H1 (cell line): ENCODE measurements around the gene WSCD2. TPM values are rescaled to one million over a fixed set of nuclear protein-coding genes. Genes with fewer than 3 reads are reported as not detected.

Source experiments
- CTCF ChIA-PET: fragments of 300-600 bp; sonication (Branson Sonifier 250); formaldehyde crosslinking; loops from one replicate; lab custom pipeline; 2021; ENCODE audit not compliant: partially characterized antibody; lab: Charles Lee
- POLR2A ChIA-PET: fragments of 300-600 bp; sonication (Branson Sonifier 250); formaldehyde crosslinking; loops from one replicate; lab custom pipeline; 2021; ENCODE audit warnings: inconsistent platforms; ENCODE audit not compliant: partially characterized antibody; lab: Charles Lee
- DNase-seq, 2 experiments: peaks; one replicate each; pipeline versions ENCODE4 v3.0.0 to v3.0.0-alpha.2; 2010 to 2022; ENCODE audit warnings: low spot score in 2 of 2, low read depth in 1 of 2, mixed read lengths in 1 of 2
- FAIRE-seq: peaks from 2 replicates; lab custom pipeline; 2011; peaks lifted over from hg19 to GRCh38; lab: Jason Lieb, UNC
- H2AFZ ChIP-seq: 2 replicates; pipeline ENCODE4 v1.8.1; 2012; ENCODE audit warnings: low read length, inconsistent platforms
- H2AK5ac ChIP-seq: 2 replicates; pipeline ENCODE4 v1.6.1; 2013; ENCODE audit warnings: low read depth, low read length
- H2BK120ac ChIP-seq: replicated peaks from 2 replicates; pipeline ENCODE3; 2013; ENCODE audit warnings: low read depth, low read length, inconsistent platforms
- H2BK12ac ChIP-seq: 2 replicates; pipeline ENCODE4 v1.6.1; 2013; ENCODE audit warnings: low read depth, low read length
- H2BK15ac ChIP-seq: 2 replicates; pipeline ENCODE4 v1.6.1; 2013; ENCODE audit warnings: low read length
- H2BK20ac ChIP-seq: 2 replicates; pipeline ENCODE4 v1.6.1; 2013; ENCODE audit warnings: low read length
- H2BK5ac ChIP-seq: 2 replicates; pipeline ENCODE4 v1.6.1; 2013; ENCODE audit warnings: low read depth, low read length
- H3K14ac ChIP-seq: 2 replicates; pipeline ENCODE4 v1.6.1; 2013; ENCODE audit warnings: inconsistent platforms; ENCODE audit not compliant: insufficient read length
- H3K18ac ChIP-seq: 2 replicates; pipeline ENCODE4 v1.6.1; 2013; ENCODE audit warnings: low read length; ENCODE audit errors: extremely low read depth
- H3K23ac ChIP-seq: 2 replicates; pipeline ENCODE4 v1.6.1; 2013; ENCODE audit warnings: inconsistent platforms; ENCODE audit not compliant: insufficient read length
- H3K23me2 ChIP-seq: 2 replicates; pipeline ENCODE4 v1.6.1; 2013; ENCODE audit warnings: low read depth, low read length
- H3K27ac ChIP-seq: 2 replicates; pipeline ENCODE4 v1.6.1; 2011; ENCODE audit warnings: low read depth, low read length, inconsistent platforms
- H3K27me3 ChIP-seq, 4 experiments: replicated peaks in 1 of 4; 1 replicate in 1 of 4; 2 replicates in 3 of 4; pipeline versions ENCODE4 v1.6.1 to v1.8.1; 2011 to 2013; ENCODE audit warnings: low read length in 3 of 4, mild to moderate bottlenecking in 3 of 4, inconsistent platforms in 2 of 4, mixed read lengths in 2 of 4, moderate library complexity in 1 of 4; ENCODE audit not compliant: control insufficient read depth in 3 of 4, insufficient read depth in 3 of 4; ENCODE audit errors: extremely low read depth in 1 of 4
- H3K36me3 ChIP-seq, 4 experiments: 2 replicates each; pipeline versions ENCODE4 v1.6.1 to v1.8.1; 2011 to 2013; ENCODE audit warnings: mild to moderate bottlenecking in 4 of 4, low read length in 3 of 4, moderate library complexity in 2 of 4, control low read depth in 1 of 4, inconsistent platforms in 1 of 4; ENCODE audit not compliant: insufficient read depth in 4 of 4, control insufficient read depth in 2 of 4
- H3K4ac ChIP-seq: replicated peaks from 2 replicates; pipeline ENCODE3; 2013; ENCODE audit warnings: low read length, low read depth, mixed read lengths, inconsistent platforms; ENCODE audit not compliant: insufficient read length
- H3K4me1 ChIP-seq, 4 experiments: replicated peaks in 1 of 4; 1 replicate in 1 of 4; 2 replicates in 3 of 4; pipeline versions ENCODE4 v1.6.1 to v1.8.1; 2011 to 2013; ENCODE audit warnings: low read length in 3 of 4, inconsistent platforms in 2 of 4, mixed read lengths in 1 of 4; ENCODE audit not compliant: insufficient read depth in 4 of 4, control insufficient read depth in 3 of 4
- H3K4me2 ChIP-seq, 2 experiments: 2 replicates each; pipeline versions ENCODE4 v1.6.1 to v1.8.1; 2011 to 2013; ENCODE audit warnings: low read depth in 2 of 2, low read length in 2 of 2, control low read depth in 1 of 2, inconsistent platforms in 1 of 2, mild to moderate bottlenecking in 1 of 2; ENCODE audit not compliant: insufficient read depth in 1 of 2
- H3K4me3 ChIP-seq, 4 experiments: fragments of 200-600, 300-600 bp in 1 of 4; sonication (generic), shearing (Covaris generic), sonication (Bioruptor Twin) in 1 of 4; 2 replicates each; pipeline versions ENCODE4 v1.5.1 to v1.8.1; 2011 to 2016; ENCODE audit warnings: low read length in 4 of 4, low read depth in 3 of 4, control low read depth in 2 of 4, inconsistent platforms in 2 of 4, mild to moderate bottlenecking in 2 of 4, mixed read lengths in 1 of 4, moderate library complexity in 1 of 4; ENCODE audit not compliant: insufficient read depth in 2 of 4; ENCODE audit errors: extremely low read depth in 1 of 4
- H3K56ac ChIP-seq: replicated peaks from 2 replicates; pipeline ENCODE3; 2013; ENCODE audit warnings: low read depth, mild to moderate bottlenecking, mixed read lengths, low read length, inconsistent platforms; ENCODE audit not compliant: insufficient read length
- H3K79me1 ChIP-seq: 2 replicates; pipeline ENCODE4 v1.6.1; 2013; ENCODE audit warnings: low read depth, low read length, control low read depth
- H3K79me2 ChIP-seq, 2 experiments: 2 replicates each; pipeline versions ENCODE4 v1.6.1 to v1.8.1; 2012 to 2013; ENCODE audit warnings: low read length in 2 of 2, mild to moderate bottlenecking in 2 of 2, inconsistent platforms in 1 of 2; ENCODE audit not compliant: insufficient read depth in 2 of 2, control insufficient read depth in 1 of 2
- H3K9ac ChIP-seq, 4 experiments: replicated peaks in 1 of 4; 1 replicate in 1 of 4; 2 replicates in 3 of 4; pipeline versions ENCODE4 v1.6.1 to v1.8.1; 2011 to 2013; ENCODE audit warnings: low read depth in 3 of 4, low read length in 3 of 4, control low read depth in 2 of 4, mild to moderate bottlenecking in 2 of 4, moderate library complexity in 2 of 4, inconsistent platforms in 1 of 4; ENCODE audit errors: extremely low read depth in 1 of 4
- H3K9me3 ChIP-seq, 2 experiments: 2 replicates each; pipeline versions ENCODE4 v1.6.1 to v1.8.1; 2012 to 2013; ENCODE audit warnings: mild to moderate bottlenecking in 2 of 2, moderate library complexity in 2 of 2, control low read depth in 1 of 2, inconsistent platforms in 1 of 2, low read depth in 1 of 2, low read length in 1 of 2, mixed read lengths in 1 of 2; ENCODE audit not compliant: insufficient read depth in 2 of 2
- H4K20me1 ChIP-seq, 2 experiments: replicated peaks in 1 of 2; 2 replicates each; pipeline versions ENCODE3 to v1.8.1; 2011 to 2013; ENCODE audit warnings: inconsistent platforms in 2 of 2, low read length in 2 of 2, mild to moderate bottlenecking in 1 of 2; ENCODE audit not compliant: insufficient read depth in 2 of 2, control insufficient read depth in 1 of 2
- H4K5ac ChIP-seq: 2 replicates; pipeline ENCODE4 v1.6.1; 2013; ENCODE audit warnings: low read length, low read depth, mixed read lengths, inconsistent platforms; ENCODE audit not compliant: insufficient read length
- H4K8ac ChIP-seq: 2 replicates; pipeline ENCODE4 v1.8.0; 2013; ENCODE audit warnings: mild to moderate bottlenecking, moderate library complexity, low read length, inconsistent platforms; ENCODE audit not compliant: insufficient read depth; ENCODE audit errors: extremely low read depth
- H4K91ac ChIP-seq: replicated peaks from 2 replicates; pipeline ENCODE3; 2013; ENCODE audit warnings: low read length, mixed read lengths, inconsistent platforms; ENCODE audit not compliant: insufficient read length
- KDM4A ChIP-seq: IDR thresholded peaks from one replicate; pipeline ENCODE4 v1.7.1; 2012; ENCODE audit warnings: low read depth, mild to moderate bottlenecking, moderate library complexity, low read length, inconsistent platforms; ENCODE audit not compliant: severe bottlenecking
- SP2 ChIP-seq: IDR thresholded peaks from 2 replicates; pipeline ENCODE4 v1.6.1; 2012; ENCODE audit warnings: mild to moderate bottlenecking, low read length, inconsistent platforms
- SUZ12 ChIP-seq: fragments of 200-600 bp; sonication (generic); IDR thresholded peaks from 2 replicates; pipeline ENCODE4 v1.6.1; 2012; ENCODE audit warnings: mild to moderate bottlenecking, inconsistent platforms, low read length, moderate library complexity, mixed read lengths
- WGBS, 2 experiments: shearing (Covaris generic) in 1 of 2; methylation state at CpG; one replicate each; pipeline versions ENCODE4 v1.1.6 to v1.1.7; 2013 to 2015; ENCODE audit warnings: low lambda C conversion rate in 2 of 2, mixed read lengths in 2 of 2, inconsistent platforms in 1 of 2, low coverage in 1 of 2, missing lambda C conversion rate in 1 of 2; ENCODE audit not compliant: insufficient replicate concordance in 2 of 2, insufficient coverage in 1 of 2, insufficient read length in 1 of 2; ENCODE audit errors: extremely low coverage in 1 of 2, missing lambda C conversion rate in 1 of 2; 5-methylcytosine and 5-hydroxymethylcytosine counted together
- polyA plus RNA-seq, 7 experiments: library from polyadenylated mRNA; depleted of rRNA in 3 of 7; stranded (reverse) in 5 of 7; unstranded in 2 of 7; fragments of >200 nt in 5 of 7; fragments of 200-250 nt in 2 of 7; gene quantifications; 1 replicate in 5 of 7; 2 replicates in 1 of 7; 4 replicates in 1 of 7; pipeline versions ENCODE4 v1.2.1 to v1.2.3, GENCODE V29; 2011 to 2013; ENCODE audit warnings: missing spikeins in 2 of 7, mixed read lengths in 2 of 7
- total RNA-seq: library from RNA; stranded (reverse); fragmentation: NEBNext Ultra II Directional; extraction: Animal tissue kit (Norgen Biotek cat#: 25700); gene quantifications from 2 replicates; pipeline ENCODE4 v1.2.1, GENCODE V29; 2021

The WSCD2 gene
- total and polyA plus RNA-seq, 2 of the 8 experiments (the other 6 are each of a cell fraction or from before 2014, with no cell fraction given), result 1.3 to 2.2 TPM

DNA sequence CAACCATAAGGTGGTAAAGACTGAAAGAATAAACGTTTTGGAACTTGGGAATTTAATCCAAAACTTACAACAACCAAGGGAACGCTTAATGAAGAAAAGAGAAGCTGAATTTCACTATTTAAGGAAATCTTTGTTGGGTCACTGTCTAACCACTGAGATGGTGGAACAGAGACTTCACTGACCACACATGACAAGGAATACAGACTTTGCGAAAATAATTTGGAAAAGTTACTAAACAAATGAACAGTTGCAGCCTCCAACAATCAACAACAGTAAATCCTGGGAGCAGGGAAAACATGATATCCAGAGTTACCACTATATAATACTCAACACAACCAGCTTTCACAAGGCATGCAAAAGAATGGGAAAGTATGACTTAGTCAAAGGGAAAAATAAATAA lies 131.0 kb downstream of the WSCD2 start:
- peaks cover 8 to 9% of the 10 kb centered on the region in 2 experiments for H3K9me3 ChIP-seq
- no peak overlapping the region for H2BK15ac ChIP-seq
- no peak overlapping the region for H2BK20ac ChIP-seq
- H2AFZ ChIP-seq, result no peak overlapping the region
- ChIA-PET POLR2A (no interaction called here), CTCF (interaction anchor here (0.9 to 1.4 kb wide), 3 partner anchors 13 to 584 kb away, joined by 3 to 4 read pairs (median 3); no protein-coding TSS in a partner anchor)
- H3K23ac ChIP-seq, result no peak overlapping the region
- H3K4me1 ChIP-seq, result peaks cover 0 to 3% (median 0%) of the 10 kb centered on the region in 4 experiments; a peak in 1 of 7 replicates
- H3K36me3 ChIP-seq, result no peaks in the 10 kb centered on the region
- H4K5ac ChIP-seq, result no peak overlapping the region
- H3K9ac ChIP-seq, result no peak overlapping the region
- H4K8ac ChIP-seq, result no peak overlapping the region
- H3K4me3 ChIP-seq, result no peak overlapping the region
- WGBS, 2 experiments, result 80% methylated on average over 3 of the region's 3 CpGs; no CpG with 5 or more reads in 1 of the 2 experiments
- no peak overlapping the region for H2BK120ac ChIP-seq
- H4K20me1 ChIP-seq, result no peaks in the 10 kb centered on the region
- no peak overlapping the region for H3K14ac ChIP-seq
- no peak overlapping the region for H3K27ac ChIP-seq
- H3K79me1 ChIP-seq, result no peaks in the 10 kb centered on the region
- H2BK5ac ChIP-seq, result no peak overlapping the region
- no peak overlapping the region for H3K4ac ChIP-seq
- H3K79me2 ChIP-seq, result no peaks in the 10 kb centered on the region
- no peak for DNase-seq
- TF ChIP-seq KDM4A (no peak), SUZ12 (no peak), SP2 (no peak)
- TF ChIP-seq, all 59 proteins: peak for 0
- H3K56ac ChIP-seq, result no peak overlapping the region
- no peak for FAIRE-seq
- H2BK12ac ChIP-seq, result no peak overlapping the region
- no peaks in the 10 kb centered on the region for H3K23me2 ChIP-seq
- H2AK5ac ChIP-seq, result no peak overlapping the region
- no peak overlapping the region for H3K4me2 ChIP-seq
- no peak overlapping the region for H4K91ac ChIP-seq
- H3K27me3 ChIP-seq, result no peaks in the 10 kb centered on the region
- no peak overlapping the region for H3K18ac ChIP-seq
